ENCODE measurements around the gene THOP1.

The THOP1 gene

DNA sequence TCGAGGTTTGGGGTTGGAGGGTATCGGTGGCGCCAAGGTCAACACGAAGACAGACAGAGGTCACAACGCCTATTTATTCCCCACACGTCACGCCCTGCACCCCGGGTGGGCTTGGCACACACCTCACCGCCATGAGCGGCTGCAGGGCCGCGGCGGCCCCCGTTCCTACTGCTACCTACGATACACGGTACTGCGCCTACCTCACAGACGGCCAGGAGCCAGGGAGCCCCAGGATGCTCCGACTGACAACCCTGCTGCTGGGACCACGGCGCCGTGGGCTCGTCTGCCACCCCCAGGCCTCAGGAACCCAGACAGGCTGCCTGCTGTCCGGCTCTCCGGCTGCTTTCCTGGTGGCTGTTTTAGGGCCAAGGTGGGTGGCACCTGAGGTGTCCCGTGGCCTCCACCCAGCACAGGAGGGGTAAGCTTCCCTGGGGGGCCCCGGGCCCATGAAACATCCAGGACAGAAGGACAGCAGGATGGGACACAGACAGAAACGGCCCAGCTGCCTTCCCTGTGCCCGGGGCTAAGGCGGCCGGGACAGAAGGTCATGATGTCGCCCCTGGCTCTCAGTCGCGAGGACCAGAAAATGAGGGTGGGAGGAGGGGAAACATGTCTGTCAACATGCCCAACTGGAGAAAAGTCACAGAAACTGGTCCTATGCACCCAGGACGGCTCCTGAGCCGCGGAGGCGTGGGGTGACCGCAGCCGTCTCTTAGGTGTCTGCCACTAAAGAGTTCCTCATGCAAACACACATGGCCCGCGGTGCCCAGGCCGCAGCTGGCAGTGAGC is 30.4 kb upstream of the THOP1 start:
- no peaks in the 10 kb centered on the region for H3K27me3 ChIP-seq (ENCODE audit: control insufficient read depth in 1 of 2, insufficient read depth in 2 of 2, low read length in 2 of 2)
- no peak overlapping the region for H3K4me3 ChIP-seq (ENCODE audit: low read depth in 1 of 2, low read length in 2 of 2)
- peaks cover 11 to 54% of the 10 kb centered on the region in 2 donors for H3K36me3 ChIP-seq (ENCODE audit: control insufficient read depth in 1 of 2, insufficient read depth in 2 of 2, low read length in 2 of 2)
- H3K27ac ChIP-seq (ENCODE audit: low read depth, low read length), result no peak overlapping the region
- H3K9ac ChIP-seq (ENCODE audit: low read depth in 1 of 2, low read length in 2 of 2), result no peak overlapping the region
- no peaks in the 10 kb centered on the region for H3K4me1 ChIP-seq (ENCODE audit: control insufficient read depth in 1 of 2, insufficient read depth in 2 of 2, low read length in 2 of 2)
- no peaks in the 10 kb centered on the region for H3K9me3 ChIP-seq (ENCODE audit: control insufficient read depth in 1 of 2, low read length in 2 of 2)

DNA sequence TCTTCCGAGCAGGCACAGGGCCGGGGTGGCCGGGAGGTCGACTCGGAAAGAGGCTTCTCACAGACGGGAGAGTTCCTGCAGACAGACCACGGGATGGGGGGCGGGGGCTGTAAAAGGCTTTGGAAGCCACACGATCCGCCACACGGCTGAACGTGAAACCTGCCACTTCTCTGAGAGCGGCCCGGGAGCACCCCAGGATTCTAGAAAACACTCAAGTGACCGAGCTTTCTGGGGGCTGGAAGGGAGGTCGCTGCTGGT is 29.9 kb upstream of the THOP1 start:
- H3K27ac ChIP-seq (ENCODE audit: low read depth, low read length), result no peak overlapping the region
- no peaks in the 10 kb centered on the region for H3K4me1 ChIP-seq (ENCODE audit: control insufficient read depth in 1 of 2, insufficient read depth in 2 of 2, low read length in 2 of 2)
- no peak overlapping the region for H3K9ac ChIP-seq (ENCODE audit: low read depth in 1 of 2, low read length in 2 of 2)
- H3K36me3 ChIP-seq (ENCODE audit: control insufficient read depth in 1 of 2, insufficient read depth in 2 of 2, low read length in 2 of 2), result peaks cover 11 to 54% of the 10 kb centered on the region in 2 donors
- H3K4me3 ChIP-seq (ENCODE audit: low read depth in 1 of 2, low read length in 2 of 2), result no peak overlapping the region
- H3K9me3 ChIP-seq (ENCODE audit: control insufficient read depth in 1 of 2, low read length in 2 of 2), result no peaks in the 10 kb centered on the region
- no peaks in the 10 kb centered on the region for H3K27me3 ChIP-seq (ENCODE audit: control insufficient read depth in 1 of 2, insufficient read depth in 2 of 2, low read length in 2 of 2)

DNA sequence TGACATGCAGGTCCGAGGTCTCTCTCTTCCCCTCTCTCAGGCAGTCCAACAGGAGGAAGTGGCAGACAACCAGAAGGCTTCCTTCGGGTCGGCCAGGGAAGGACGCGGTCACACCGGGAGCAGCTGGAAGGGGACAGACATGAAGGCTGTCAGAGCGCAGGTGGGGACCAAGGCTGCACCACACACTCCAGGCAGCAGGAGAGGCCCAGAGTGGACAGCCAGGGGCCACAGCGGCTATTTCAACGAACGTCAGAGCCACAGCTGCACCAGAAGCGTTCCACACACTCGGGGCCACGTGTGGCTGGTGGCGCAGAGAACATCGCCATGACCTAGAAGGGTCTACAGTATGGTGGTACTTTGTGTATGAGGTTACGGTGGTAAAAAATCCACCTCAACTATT is 29.5 kb upstream of the THOP1 start:
- Histone ChIP-seq H3K4me3 (ENCODE audit: low read depth in 1 of 2, low read length in 2 of 2) (no peak overlapping the region), H3K4me1 (ENCODE audit: control insufficient read depth in 1 of 2, insufficient read depth in 2 of 2, low read length in 2 of 2) (no peaks in the 10 kb centered on the region), H3K9me3 (ENCODE audit: control insufficient read depth in 1 of 2, low read length in 2 of 2) (no peaks in the 10 kb centered on the region), H3K27ac (ENCODE audit: low read depth, low read length) (no peak overlapping the region), H3K36me3 (ENCODE audit: control insufficient read depth in 1 of 2, insufficient read depth in 2 of 2, low read length in 2 of 2) (peaks cover 11 to 58% of the 10 kb centered on the region in 2 donors), H3K27me3 (ENCODE audit: control insufficient read depth in 1 of 2, insufficient read depth in 2 of 2, low read length in 2 of 2) (no peaks in the 10 kb centered on the region), H3K9ac (ENCODE audit: low read depth in 1 of 2, low read length in 2 of 2) (no peak overlapping the region)

DNA sequence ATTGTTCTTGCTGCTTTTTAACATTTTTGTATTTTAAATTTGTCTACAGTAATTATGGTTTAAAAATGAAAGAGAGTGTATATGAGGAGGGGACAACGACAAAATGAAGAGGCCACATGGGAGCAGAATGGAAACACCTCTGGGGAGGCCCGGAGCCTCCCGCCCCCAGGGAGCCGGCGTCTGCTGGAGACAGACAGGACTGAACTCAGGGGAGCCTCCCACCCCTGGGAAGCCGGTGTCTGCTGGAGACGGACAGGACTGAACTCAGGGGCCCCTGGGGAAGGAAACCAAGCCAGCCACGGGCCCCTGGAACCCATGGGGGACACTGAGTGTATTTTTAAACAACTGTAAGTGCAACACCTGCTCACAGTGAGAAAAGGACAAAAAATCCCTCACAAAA is 28.8 kb upstream of the THOP1 start:
- Histone ChIP-seq H3K4me1 (ENCODE audit: control insufficient read depth in 1 of 2, insufficient read depth in 2 of 2, low read length in 2 of 2) (no peaks in the 10 kb centered on the region), H3K27ac (ENCODE audit: low read depth, low read length) (no peak overlapping the region), H3K36me3 (ENCODE audit: control insufficient read depth in 1 of 2, insufficient read depth in 2 of 2, low read length in 2 of 2) (peaks cover 11 to 65% of the 10 kb centered on the region in 2 donors)

DNA sequence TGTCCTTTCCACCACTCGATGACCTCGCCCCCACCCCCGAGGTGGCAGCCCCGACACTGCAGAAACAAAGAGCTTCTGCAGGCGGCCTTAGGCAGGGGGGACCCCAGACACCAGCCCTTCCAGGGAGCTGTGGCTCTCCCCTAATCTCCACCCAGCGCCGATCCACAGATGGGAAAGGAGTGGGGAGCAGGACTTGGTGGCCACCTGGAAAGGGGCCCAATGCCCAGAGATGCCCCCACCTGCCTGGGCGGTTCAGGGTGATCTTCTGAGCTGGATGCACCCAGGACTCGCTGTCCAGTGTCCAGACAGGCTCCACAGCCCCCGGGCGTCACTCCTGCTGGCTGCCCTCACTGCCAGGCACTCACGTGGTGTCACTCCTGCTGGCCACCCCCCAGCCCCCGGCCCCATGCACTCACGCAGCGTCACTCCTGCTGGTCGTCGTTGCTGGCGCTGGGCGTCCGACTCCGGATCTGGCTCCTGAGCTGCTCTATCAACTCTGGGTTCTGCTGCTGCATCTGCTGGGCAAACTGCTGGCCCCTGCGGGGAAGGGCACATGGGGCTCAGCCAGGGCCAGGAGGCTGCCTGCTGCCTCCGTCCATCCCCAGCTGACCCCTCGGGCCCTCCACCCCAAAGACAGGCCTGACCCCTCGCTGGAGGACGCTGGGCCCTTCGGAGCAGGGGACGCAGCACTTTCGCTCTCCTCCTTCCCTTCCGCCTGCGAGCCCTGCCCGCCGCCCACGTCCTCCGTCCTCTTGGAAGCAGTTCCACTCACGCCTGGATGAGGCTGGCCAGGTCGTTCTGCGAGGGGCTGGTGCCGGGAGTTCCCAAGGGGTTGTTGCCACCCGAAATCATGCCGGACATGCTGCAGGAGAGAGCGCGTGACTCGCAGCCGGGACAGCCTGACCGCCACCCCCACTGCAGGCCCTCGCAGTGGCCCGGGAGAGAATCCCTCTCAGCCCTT is 28.1 kb upstream of the THOP1 start:
- Histone ChIP-seq H3K9me3 (ENCODE audit: control insufficient read depth in 1 of 2, low read length in 2 of 2) (no peaks in the 10 kb centered on the region), H3K9ac (ENCODE audit: low read depth in 1 of 2, low read length in 2 of 2) (no peak overlapping the region), H3K36me3 (ENCODE audit: control insufficient read depth in 1 of 2, insufficient read depth in 2 of 2, low read length in 2 of 2) (peaks cover 11 to 71% of the 10 kb centered on the region in 2 donors), H3K27ac (ENCODE audit: low read depth, low read length) (no peak overlapping the region), H3K4me3 (ENCODE audit: low read depth in 1 of 2, low read length in 2 of 2) (no peak overlapping the region), H3K4me1 (ENCODE audit: control insufficient read depth in 1 of 2, insufficient read depth in 2 of 2, low read length in 2 of 2) (no peaks in the 10 kb centered on the region), H3K27me3 (ENCODE audit: control insufficient read depth in 1 of 2, insufficient read depth in 2 of 2, low read length in 2 of 2) (no peaks in the 10 kb centered on the region)

More for the DNA sequence above, 28.8 kb upstream of the THOP1 start:
- Histone ChIP-seq H3K9me3 (ENCODE audit: control insufficient read depth in 1 of 2, low read length in 2 of 2) (no peaks in the 10 kb centered on the region), H3K9ac (ENCODE audit: low read depth in 1 of 2, low read length in 2 of 2) (no peak overlapping the region), H3K4me3 (ENCODE audit: low read depth in 1 of 2, low read length in 2 of 2) (no peak overlapping the region), H3K27me3 (ENCODE audit: control insufficient read depth in 1 of 2, insufficient read depth in 2 of 2, low read length in 2 of 2) (no peaks in the 10 kb centered on the region)

DNA sequence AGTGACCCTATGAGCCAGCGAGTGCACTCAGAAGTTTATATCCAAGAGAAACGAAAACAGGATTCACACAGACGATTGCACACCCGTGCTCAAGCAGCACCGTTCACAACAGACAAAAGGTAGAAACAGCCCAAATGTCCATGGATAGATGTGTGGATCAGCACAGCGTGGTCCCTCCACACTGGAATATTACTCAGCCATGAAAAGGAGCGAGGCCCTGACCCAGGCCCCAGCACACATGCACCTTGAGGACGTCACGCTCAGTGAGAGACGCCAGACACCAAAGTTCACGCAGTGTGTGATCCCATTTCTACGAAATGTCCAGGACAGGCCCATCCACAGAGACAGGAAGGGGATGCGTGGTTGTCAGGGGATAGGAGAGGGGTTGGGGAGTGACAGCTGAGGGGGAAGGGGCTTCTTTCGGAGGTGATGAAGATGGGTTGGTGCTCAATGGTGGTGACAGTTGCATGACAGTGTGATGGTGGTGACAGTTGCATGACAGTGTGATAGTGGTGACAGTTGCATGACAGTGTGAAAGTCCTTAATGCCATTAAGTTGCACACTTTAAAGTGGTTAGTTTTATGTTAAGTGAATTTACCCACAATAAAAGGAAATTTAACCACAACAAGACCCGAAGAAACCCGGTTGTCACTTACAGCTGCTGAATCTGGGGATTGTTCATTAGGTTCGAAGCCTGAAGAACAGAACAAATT is 26.5 kb upstream of the THOP1 start:
- Histone ChIP-seq H3K27me3 (ENCODE audit: control insufficient read depth in 1 of 2, insufficient read depth in 2 of 2, low read length in 2 of 2) (no peaks in the 10 kb centered on the region), H3K4me3 (ENCODE audit: low read depth in 1 of 2, low read length in 2 of 2) (no peak overlapping the region), H3K4me1 (ENCODE audit: control insufficient read depth in 1 of 2, insufficient read depth in 2 of 2, low read length in 2 of 2) (no peaks in the 10 kb centered on the region), H3K9me3 (ENCODE audit: control insufficient read depth in 1 of 2, low read length in 2 of 2) (no peaks in the 10 kb centered on the region), H3K36me3 (ENCODE audit: control insufficient read depth in 1 of 2, insufficient read depth in 2 of 2, low read length in 2 of 2) (peaks cover 14 to 81% of the 10 kb centered on the region in 2 donors), H3K27ac (ENCODE audit: low read depth, low read length) (no peak overlapping the region), H3K9ac (ENCODE audit: low read depth in 1 of 2, low read length in 2 of 2) (no peak overlapping the region)

DNA sequence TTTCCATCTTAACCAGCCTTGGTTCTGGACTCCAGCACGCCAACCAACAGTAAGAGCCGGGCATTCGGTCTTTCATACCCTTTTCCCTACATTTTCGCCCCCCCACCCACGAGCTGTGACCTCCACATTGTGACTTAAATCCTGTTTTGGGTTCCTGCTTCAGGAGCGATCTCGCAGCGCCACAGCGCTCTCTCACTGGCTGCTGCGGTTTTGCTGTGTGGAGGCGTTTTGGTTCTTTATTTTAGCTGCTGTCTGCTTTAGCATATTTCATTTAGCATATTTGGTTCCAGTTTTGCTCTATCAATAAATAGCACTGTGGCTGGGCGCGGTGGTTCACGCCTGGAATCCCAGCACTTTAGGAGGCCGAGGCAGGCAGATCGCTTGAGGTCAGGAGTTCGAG is 25.9 kb upstream of the THOP1 start:
- Histone ChIP-seq H3K9me3 (ENCODE audit: control insufficient read depth in 1 of 2, low read length in 2 of 2) (no peaks in the 10 kb centered on the region), H3K27ac (ENCODE audit: low read depth, low read length) (no peak overlapping the region), H3K27me3 (ENCODE audit: control insufficient read depth in 1 of 2, insufficient read depth in 2 of 2, low read length in 2 of 2) (no peaks in the 10 kb centered on the region), H3K9ac (ENCODE audit: low read depth in 1 of 2, low read length in 2 of 2) (no peak overlapping the region), H3K36me3 (ENCODE audit: control insufficient read depth in 1 of 2, insufficient read depth in 2 of 2, low read length in 2 of 2) (peaks cover 17 to 81% of the 10 kb centered on the region in 2 donors), H3K4me1 (ENCODE audit: control insufficient read depth in 1 of 2, insufficient read depth in 2 of 2, low read length in 2 of 2) (no peaks in the 10 kb centered on the region), H3K4me3 (ENCODE audit: low read depth in 1 of 2, low read length in 2 of 2) (no peak overlapping the region)

DNA sequence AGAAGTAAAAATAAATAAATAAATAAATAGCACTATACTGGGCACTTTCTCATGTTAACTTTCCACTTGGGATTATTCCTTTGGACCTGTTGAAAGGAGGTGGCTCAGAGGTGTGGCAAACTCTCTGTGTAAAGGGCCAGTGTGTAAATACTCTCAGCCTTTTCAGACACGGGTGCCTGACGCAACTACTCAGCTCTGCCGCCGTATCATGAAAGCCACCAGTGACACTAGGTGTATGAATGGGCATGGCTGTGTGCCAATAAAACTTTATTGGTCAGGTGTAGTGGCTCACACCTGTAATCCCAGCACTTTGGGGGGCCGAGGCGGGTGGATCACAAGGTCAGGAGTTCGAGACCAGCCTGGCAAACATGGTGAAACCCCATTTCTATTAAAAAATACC is 25.3 kb upstream of the THOP1 start:
- H3K9ac ChIP-seq (ENCODE audit: low read depth in 1 of 2, low read length in 2 of 2), result no peak overlapping the region
- H3K27ac ChIP-seq (ENCODE audit: low read depth, low read length), result no peak overlapping the region
- H3K36me3 ChIP-seq (ENCODE audit: control insufficient read depth in 1 of 2, insufficient read depth in 2 of 2, low read length in 2 of 2), result peaks cover 17 to 79% of the 10 kb centered on the region in 2 donors
- H3K27me3 ChIP-seq (ENCODE audit: control insufficient read depth in 1 of 2, insufficient read depth in 2 of 2, low read length in 2 of 2), result no peaks in the 10 kb centered on the region
- no peaks in the 10 kb centered on the region for H3K9me3 ChIP-seq (ENCODE audit: control insufficient read depth in 1 of 2, low read length in 2 of 2)
- no peak overlapping the region for H3K4me3 ChIP-seq (ENCODE audit: low read depth in 1 of 2, low read length in 2 of 2)
- no peaks in the 10 kb centered on the region for H3K4me1 ChIP-seq (ENCODE audit: control insufficient read depth in 1 of 2, insufficient read depth in 2 of 2, low read length in 2 of 2)

DNA sequence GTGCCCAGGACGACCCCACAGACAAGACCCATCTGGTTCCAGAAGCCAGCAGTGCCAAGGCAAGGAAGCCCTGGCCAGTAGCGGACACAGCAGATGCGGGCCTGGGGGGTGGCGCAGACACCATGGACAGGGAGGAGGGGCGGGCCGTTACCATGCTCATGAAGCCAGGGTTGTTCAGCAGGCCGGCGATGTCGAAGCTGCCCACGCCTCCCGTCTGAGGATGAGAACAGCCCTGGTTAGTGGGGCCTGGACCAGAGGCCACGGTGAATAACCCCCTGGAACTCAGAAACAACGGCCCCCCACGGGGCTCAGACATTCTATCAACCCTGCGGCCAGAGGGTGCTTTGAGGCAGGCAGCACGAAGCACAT is 24.0 kb upstream of the THOP1 start:
- no peak overlapping the region for H3K27ac ChIP-seq (ENCODE audit: low read depth, low read length)
- no peak overlapping the region for H3K9ac ChIP-seq (ENCODE audit: low read depth in 1 of 2, low read length in 2 of 2)
- no peaks in the 10 kb centered on the region for H3K27me3 ChIP-seq (ENCODE audit: control insufficient read depth in 1 of 2, insufficient read depth in 2 of 2, low read length in 2 of 2)
- no peaks in the 10 kb centered on the region for H3K4me1 ChIP-seq (ENCODE audit: control insufficient read depth in 1 of 2, insufficient read depth in 2 of 2, low read length in 2 of 2)
- no peaks in the 10 kb centered on the region for H3K9me3 ChIP-seq (ENCODE audit: control insufficient read depth in 1 of 2, low read length in 2 of 2)
- no peak overlapping the region for H3K4me3 ChIP-seq (ENCODE audit: low read depth in 1 of 2, low read length in 2 of 2)
- H3K36me3 ChIP-seq (ENCODE audit: control insufficient read depth in 1 of 2, insufficient read depth in 2 of 2, low read length in 2 of 2), result peaks cover 17 to 78% of the 10 kb centered on the region in 2 donors
